Mesodermal cell (in vitro differentiated cells): ENCODE data around the gene TNP2.
"Not testable (repeated sequence)": the region's sequence is repeated elsewhere in the genome, so short reads cannot be mapped to it uniquely, and the experiment has no call there.

Source experiments
- H3K27ac ChIP-seq: 2 replicates; pipeline ENCODE4 v1.7.0; 2013; ENCODE audit warnings: mild to moderate bottlenecking, low read depth, low read length, moderate library complexity; ENCODE audit not compliant: severe bottlenecking
- H3K36me3 ChIP-seq: 2 replicates; pipeline ENCODE4 v1.7.1; 2013; ENCODE audit warnings: mild to moderate bottlenecking, low read length, moderate library complexity; ENCODE audit not compliant: control insufficient read depth, insufficient read depth
- H3K4me1 ChIP-seq: one replicate; pipeline ENCODE4 v1.7.1; 2013; ENCODE audit warnings: mild to moderate bottlenecking, low read length; ENCODE audit not compliant: insufficient read depth, control insufficient read depth, poor library complexity, severe bottlenecking
- H3K4me3 ChIP-seq: 2 replicates; pipeline ENCODE4 v1.7.0; 2013; ENCODE audit warnings: low read length, control low read depth, mild to moderate bottlenecking; ENCODE audit not compliant: insufficient read depth, poor library complexity, severe bottlenecking; ENCODE audit errors: extremely low read depth
- H3K9me3 ChIP-seq: 2 replicates; pipeline ENCODE4 v1.7.1; 2013; ENCODE audit warnings: mild to moderate bottlenecking, low read length, moderate library complexity; ENCODE audit not compliant: control insufficient read depth
- WGBS, 2 experiments: methylation state at CpG; one replicate each; pipeline ENCODE4 v1.1.5; 2013; ENCODE audit warnings: missing lambda C conversion rate in 2 of 2; ENCODE audit not compliant: insufficient coverage in 2 of 2; 5-methylcytosine and 5-hydroxymethylcytosine counted together

TNP2 gene

DNA sequence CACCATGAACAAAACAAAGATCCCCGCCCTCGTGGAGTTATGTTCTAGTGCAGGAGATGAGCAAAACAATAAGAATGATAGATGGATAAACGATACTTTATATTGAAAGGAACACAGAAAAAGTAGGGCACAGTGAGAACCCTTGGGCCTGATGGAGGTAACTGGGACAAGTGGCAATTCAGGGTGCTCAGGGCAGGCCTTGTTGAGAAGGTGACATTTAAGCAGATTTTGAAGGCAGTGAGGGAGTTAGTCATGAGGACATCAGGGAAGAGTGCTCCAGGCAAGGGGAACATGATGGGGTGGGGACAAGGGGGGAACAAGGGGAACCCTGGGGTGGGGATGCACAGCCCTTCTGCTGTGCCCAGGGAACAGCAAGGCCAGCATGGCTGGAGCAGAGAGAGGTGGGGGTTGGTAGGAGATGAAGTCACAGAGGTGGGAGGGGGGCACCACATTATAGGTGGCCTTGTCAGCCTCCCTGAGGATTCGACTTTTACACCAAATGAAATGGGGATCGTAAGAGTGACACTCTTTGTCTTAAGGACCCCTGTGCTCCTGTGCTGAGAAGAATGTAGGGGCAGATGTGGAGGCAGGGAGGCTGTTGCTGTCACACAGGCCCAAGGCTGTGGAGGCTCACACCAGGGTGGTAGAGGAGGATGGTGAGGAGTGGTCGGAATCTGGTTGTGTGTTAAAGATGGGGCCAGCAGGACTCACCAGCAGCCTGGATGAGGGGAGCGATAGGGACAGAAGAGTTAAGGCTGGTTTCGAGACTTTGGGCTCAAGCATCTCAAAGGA lies 21.2 kb upstream of the TNP2 start:
- WGBS, 2 experiments: 86 to 90% methylated on average over 6 to 7 of the region's 8 CpGs
- Histone ChIP-seq H3K4me3 (no peak overlapping the region), H3K27ac (no peak overlapping the region)

DNA sequence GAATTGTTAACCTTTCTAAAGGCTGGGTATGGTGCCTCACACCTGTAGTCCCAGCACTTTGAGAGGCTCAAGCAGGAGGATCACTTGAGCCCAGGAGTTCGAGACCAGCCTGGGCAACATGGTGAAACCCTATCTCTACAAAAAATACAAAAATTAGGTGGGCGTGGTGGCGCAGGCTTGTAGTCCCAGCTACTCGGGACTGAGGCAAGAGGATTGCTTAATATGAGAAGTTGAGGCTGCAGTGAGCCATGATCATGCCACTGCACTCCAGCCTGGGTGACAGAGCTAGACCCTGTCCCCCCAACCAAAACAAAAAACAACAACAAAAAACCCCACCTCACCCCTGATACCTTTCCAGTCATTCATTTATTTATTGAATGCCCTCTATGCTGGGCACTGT lies 20.6 kb upstream of the TNP2 start:
- H3K4me3 ChIP-seq, H3K27ac ChIP-seq, H3K9me3 ChIP-seq, H3K36me3 ChIP-seq, H3K4me1 ChIP-seq: not testable (repeated sequence)
- WGBS, 2 experiments: 100% methylated on average over 1 of the region's 4 CpGs; no CpG with 5 or more reads in 1 of the 2 experiments

More for the DNA sequence above, 21.2 kb upstream of the TNP2 start:
- H3K36me3 ChIP-seq: no peaks in the 10 kb centered on the region
- no peaks in the 10 kb centered on the region for H3K4me1 ChIP-seq
- H3K9me3 ChIP-seq: no peaks in the 10 kb centered on the region

DNA sequence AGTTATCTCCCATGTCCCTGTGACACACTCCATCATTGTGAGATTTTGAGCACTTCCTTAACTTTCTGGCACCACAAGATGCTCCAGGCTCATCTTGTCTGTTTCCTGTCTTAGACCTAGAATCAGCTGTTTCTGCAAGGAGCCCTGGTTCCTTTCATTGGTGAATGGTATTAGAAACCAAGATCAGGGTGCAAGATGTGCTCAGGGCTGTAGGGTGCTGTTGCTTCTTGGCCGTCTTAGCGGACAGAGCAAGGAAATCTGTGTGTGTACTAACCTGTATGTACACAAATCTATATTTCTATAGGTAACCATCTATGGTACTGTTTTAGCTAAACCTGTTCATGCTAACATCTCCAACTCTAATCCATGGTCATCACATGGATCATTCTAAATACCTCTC lies 20.1 kb upstream of the TNP2 start:
- no peaks in the 10 kb centered on the region for H3K36me3 ChIP-seq
- H3K9me3 ChIP-seq: no peaks in the 10 kb centered on the region
- H3K27ac ChIP-seq: no peak overlapping the region
- no peaks in the 10 kb centered on the region for H3K4me1 ChIP-seq
- no peak overlapping the region for H3K4me3 ChIP-seq
- WGBS, 2 experiments: no CpG with 5 or more reads among the region's 2 CpGs

DNA sequence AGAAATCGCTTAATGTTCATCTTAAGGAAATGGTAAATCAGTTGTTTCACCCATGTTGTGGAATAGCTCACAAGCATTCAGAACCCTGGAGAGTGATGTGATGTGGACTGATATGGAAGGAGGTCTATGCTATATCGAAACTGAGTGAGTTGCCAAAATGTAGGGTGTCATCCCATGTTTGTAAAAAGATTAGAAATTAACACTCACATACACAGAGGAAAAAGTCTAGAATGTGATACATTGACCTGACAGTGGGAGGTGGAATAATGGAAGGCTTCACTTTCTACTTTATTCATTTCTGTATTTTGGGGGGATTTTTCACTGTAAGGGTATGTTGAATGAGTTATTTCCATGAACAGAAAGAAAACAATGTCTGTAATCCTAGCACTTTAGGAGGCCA lies 16.7 kb upstream of the TNP2 start:
- WGBS, 2 experiments: 88 to 100% methylated on average over 1 of the region's 2 CpGs
- H3K36me3 ChIP-seq: no peaks in the 10 kb centered on the region
- no peaks in the 10 kb centered on the region for H3K4me1 ChIP-seq
- no peak overlapping the region for H3K27ac ChIP-seq
- no peaks in the 10 kb centered on the region for H3K9me3 ChIP-seq
- H3K4me3 ChIP-seq: no peak overlapping the region

DNA sequence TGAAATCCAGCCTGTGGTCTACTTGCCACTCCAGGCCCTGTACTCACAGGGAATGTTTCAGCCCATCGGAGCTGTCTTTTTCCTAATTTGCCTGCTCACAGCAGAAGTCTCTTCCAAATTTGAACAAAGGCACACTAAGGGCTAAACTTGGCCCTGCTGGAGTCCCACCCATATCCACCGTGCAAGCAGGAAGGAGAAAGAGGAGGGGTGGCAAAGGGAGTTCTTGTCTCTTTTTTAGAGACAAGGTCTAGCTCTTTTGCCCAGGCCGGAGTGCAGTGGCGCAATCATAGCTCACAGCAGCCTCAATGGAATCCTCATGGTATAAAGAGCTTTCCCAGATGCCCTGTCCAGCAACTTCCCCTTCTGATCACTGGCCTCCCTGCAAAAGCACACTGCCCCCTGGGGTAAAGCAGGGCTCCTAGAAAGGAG lies 14.7 kb upstream of the TNP2 start:
- WGBS, 2 experiments: 88 to 93% methylated on average over 3 of the region's 4 CpGs
- Histone ChIP-seq H3K36me3 (no peaks in the 10 kb centered on the region), H3K9me3 (no peaks in the 10 kb centered on the region), H3K4me1 (no peaks in the 10 kb centered on the region), H3K27ac (no peak overlapping the region), H3K4me3 (no peak overlapping the region)

DNA sequence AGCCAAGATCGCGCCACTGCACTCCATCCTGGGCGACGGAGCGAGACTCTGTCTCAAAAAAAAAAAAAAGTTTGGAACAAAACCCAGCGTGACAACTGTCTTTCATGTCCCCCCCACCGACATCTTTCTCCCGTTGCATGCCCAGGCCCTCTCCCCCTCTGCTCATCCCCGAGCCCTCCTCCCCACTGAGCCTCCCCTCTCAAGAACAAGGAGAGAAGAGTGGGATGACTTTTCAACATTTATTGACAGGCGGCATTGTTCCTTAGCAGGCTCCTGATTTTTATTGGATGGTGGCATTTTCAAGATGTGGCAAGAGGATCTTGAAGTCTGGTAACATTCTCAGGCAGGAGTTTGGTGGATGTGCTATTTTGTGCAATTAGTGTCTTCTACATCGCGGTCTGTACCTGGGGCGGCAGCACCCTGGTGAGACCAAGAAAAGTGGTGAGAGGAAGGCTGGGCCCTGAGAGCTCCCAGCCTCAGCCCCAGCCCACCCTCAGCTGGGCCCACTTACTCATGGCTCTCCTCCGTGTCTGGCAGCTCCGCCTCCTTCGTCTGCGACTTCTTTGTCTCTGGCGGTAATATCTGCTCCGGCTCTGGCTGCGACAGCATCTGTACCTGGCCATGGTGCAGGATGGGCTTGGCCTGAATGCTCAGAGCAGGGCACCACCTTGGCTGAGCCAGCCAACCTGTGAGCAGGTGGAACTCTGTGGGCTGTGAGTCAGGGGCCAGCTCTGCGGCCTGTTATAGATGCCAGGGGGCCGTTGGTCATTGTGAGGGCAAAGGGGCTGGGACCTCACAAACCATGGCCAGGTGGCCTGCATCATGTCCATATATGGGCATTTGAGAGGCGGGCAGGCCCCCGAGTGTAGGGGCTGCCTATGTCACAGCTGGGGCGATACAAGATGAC lies 11.7 kb upstream of the TNP2 start, which contains the start of gene PRM1:
TSS of gene PRM1 (minus strand) at position 715 of the 907 bp plus-strand sequence. CDS start at position 623, 92 bp downstream.
- 81 to 83% methylated on average over 18 to 19 of the region's 25 CpGs for WGBS, 2 experiments
- Histone ChIP-seq H3K27ac (no peak within 1 kb of the TSS), H3K9me3 (no peaks in the 10 kb centered on the region), H3K36me3 (no peaks in the 10 kb centered on the region), H3K4me3 (no peak within 1 kb of the TSS), H3K4me1 (no peaks in the 10 kb centered on the region)

DNA sequence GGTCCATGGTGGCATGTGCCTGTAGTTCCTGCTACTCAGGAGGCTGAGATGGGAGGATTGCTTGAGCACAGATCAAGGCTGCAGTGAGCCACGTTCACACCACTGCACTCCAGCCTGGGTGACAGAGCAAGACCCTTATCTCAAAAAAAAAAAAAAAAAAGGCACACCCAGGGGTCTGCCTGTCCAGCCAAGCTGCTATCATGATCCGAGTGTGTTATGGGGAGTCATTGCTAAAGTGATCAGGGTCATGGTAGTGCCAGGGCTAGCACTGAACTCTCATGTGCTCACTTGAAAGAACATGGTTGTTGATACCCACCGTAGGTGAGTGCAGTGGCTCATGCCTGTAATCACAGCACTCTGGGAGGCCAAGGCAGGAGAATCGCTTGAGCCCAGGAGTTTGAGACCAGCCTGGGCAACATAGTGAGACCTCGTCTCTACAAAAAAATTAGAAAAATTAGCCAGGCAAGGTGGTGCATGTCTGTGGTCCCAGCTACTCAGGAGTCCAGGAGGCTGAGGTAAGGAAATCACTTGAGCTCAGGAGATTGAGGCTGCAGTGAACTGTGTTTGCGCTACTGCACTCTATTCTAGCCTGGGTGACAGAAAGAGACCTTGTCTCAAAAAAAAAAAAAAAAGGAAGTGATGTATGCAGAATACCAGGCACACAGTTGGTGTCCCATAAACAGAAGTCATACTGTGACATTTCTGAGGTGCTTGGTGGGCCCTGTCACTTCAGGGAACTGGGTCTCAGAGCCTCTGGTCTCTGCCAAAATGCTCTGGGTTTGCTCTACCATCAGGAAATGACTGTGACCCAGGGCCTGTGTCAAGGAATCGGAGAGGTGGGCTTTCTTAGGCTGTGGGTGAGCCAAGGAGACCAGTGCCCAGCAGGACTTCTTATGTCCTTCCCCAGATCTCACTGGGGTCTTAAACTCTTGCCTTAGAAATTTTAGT lies 9.8 kb upstream of the TNP2 start:
- 81 to 93% methylated on average over 4 to 6 of the region's 7 CpGs for WGBS, 2 experiments
- Histone ChIP-seq H3K4me1 (no peaks in the 10 kb centered on the region), H3K9me3 (no peaks in the 10 kb centered on the region), H3K4me3 (no peak overlapping the region), H3K36me3 (no peaks in the 10 kb centered on the region), H3K27ac (no peak overlapping the region)

DNA sequence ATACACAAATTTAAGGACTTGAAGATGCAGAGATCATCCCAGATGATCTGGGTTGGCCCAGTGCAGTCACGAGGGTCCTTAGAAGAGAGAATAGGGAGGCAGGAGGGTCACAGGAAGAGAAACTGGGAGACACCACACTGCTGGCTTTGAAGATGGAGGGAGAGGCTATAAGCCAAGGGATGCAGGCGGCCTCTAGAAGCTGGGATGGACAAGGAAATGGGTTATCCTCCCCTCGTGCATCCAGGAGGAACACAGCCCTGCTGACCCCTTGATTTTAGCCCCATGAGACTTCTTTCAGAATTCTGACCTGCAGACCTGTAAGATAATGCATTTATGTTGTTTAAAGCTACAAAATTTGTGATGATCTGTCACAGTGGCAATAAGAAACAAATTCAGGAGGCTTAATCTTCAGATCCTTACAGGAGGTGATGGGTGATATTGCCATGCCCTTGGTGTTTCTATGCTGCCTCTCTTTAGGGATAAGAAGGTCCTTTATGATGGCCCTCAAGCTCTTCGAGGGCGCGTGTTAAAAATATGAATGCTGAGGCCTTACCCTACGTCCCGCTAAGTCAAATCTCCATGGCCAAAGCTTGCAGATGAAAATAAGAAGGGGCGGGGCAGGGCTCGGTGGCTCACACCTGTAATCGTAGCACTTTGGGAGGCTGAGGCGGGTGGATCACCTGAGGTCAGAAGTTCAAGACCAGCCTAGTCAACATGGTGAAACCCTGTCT lies 8.6 kb upstream of the TNP2 start:
- Histone ChIP-seq H3K4me3 (no peak overlapping the region), H3K36me3 (no peaks in the 10 kb centered on the region), H3K27ac (no peak overlapping the region), H3K4me1 (peaks cover 4% of the 10 kb centered on the region), H3K9me3 (no peaks in the 10 kb centered on the region)
- WGBS, 2 experiments: 88 to 98% methylated on average over 10 to 11 of the region's 12 CpGs

DNA sequence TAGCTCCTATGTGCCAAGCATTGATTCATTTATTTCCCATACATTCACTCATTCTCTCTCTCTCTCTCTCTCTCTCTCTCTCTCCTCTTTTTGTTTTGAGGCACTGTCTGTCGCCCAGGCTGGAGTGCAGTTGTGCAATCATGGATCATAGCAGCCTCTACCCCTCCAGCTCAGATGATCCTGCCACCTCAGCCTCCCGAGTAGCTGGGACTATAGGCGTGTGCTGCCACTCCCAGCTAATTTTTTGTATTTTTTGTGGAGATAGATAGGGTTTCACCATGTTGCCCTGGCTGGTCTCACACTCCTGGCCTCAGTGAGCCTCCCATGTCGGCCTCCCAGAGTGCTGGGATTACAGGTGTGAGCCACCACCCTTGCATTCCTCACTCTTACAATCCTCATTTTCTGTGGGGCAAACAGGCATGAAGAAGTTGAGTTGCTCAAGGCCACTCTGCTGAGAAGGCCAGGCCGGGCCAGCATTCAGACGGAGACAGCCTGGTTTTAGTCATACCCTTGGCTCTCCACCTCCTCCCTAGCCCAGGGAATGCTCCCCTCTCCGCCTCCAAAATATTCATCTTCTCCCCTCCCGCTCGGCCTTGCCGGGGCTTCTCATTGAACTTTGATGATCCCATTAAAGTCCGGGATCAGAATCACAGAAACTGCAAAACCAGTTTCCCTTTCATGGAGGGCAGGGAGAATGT lies 7.9 kb upstream of the TNP2 start:
- Histone ChIP-seq H3K4me1 (peaks cover 4% of the 10 kb centered on the region), H3K27ac (no peak overlapping the region)
- WGBS, 2 experiments: 92 to 93% methylated on average over 5 to 7 of the region's 11 CpGs

More for the DNA sequence above, 7.9 kb upstream of the TNP2 start:
- H3K9me3 ChIP-seq: no peaks in the 10 kb centered on the region
- no peak overlapping the region for H3K4me3 ChIP-seq
- no peaks in the 10 kb centered on the region for H3K36me3 ChIP-seq
